ENCODE data around the gene CLPSL2. TPM values are rescaled to one million over a fixed set of nuclear protein-coding genes. Genes with fewer than 3 reads are reported as not detected.

CLPSL2 gene
- total RNA-seq, 6 donors from 2014 or later: not detected

DNA sequence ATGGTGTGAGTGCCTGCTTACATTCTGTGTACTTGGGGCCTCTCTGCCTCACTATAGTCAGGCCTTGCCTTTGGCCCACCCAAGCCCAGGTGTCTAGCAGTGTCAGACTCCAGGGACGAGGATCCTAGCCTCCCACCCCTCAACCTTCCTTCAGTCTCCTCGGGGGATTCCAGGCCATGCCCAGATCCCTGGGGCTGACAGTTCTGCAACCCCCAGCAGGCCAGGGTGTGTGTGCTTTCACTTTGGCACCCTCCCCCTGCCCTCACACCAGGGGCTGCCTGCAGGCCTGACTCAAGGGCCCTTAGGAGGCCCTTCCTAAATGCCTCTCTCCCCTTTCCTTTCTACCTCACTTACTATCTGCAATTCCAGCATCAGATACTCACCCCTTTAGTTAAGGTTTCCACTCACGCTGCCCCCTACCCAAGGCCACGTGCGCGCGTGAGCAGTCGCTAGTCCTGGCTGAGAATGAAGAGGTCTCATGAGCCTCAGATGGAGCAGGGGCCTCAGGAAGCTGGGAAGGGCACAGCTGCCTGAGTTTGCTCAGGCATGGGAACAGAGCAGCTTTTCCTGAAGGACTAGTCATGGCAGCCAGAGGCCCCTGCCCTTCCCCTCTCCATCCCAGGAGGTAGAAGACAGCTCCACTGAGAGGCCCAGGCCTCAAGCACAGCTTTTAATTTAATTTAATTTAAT, 21.6 kb downstream of the CLPSL2 start:
- peak in 1 of 2 donors; percentile 52 for DNase-seq
- ATAC-seq (ENCODE audit: low FRiP score in 2 of 2): peak; percentile 18 to 34
- TF ChIP-seq EP300 (IDR thresholded peaks at IDR 0.05): no peak
- TF ChIP-seq POLR2A (IDR thresholded peaks at IDR 0.05): no peak
- TF ChIP-seq POLR2AphosphoS5 (IDR thresholded peaks at IDR 0.05): no peak
- TF ChIP-seq, protein P1, sequence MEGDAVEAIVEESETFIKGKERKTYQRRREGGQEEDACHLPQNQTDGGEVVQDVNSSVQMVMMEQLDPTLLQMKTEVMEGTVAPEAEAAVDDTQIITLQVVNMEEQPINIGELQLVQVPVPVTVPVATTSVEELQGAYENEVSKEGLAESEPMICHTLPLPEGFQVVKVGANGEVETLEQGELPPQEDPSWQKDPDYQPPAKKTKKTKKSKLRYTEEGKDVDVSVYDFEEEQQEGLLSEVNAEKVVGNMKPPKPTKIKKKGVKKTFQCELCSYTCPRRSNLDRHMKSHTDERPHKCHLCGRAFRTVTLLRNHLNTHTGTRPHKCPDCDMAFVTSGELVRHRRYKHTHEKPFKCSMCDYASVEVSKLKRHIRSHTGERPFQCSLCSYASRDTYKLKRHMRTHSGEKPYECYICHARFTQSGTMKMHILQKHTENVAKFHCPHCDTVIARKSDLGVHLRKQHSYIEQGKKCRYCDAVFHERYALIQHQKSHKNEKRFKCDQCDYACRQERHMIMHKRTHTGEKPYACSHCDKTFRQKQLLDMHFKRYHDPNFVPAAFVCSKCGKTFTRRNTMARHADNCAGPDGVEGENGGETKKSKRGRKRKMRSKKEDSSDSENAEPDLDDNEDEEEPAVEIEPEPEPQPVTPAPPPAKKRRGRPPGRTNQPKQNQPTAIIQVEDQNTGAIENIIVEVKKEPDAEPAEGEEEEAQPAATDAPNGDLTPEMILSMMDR (IDR thresholded peaks at IDR 0.05): no peak
- H3K4me3 ChIP-seq: no peak overlapping the region
- H3K27me3 ChIP-seq: no peaks in the 10 kb centered on the region
- no peaks in the 10 kb centered on the region for H3K4me1 ChIP-seq
- no peaks in the 10 kb centered on the region for H3K36me3 ChIP-seq
- WGBS, 2 donors: 85 to 86% methylated on average over 8 of the region's 8 CpGs
- H3K9me3 ChIP-seq: no peaks in the 10 kb centered on the region
- no peak overlapping the region for H3K27ac ChIP-seq

DNA sequence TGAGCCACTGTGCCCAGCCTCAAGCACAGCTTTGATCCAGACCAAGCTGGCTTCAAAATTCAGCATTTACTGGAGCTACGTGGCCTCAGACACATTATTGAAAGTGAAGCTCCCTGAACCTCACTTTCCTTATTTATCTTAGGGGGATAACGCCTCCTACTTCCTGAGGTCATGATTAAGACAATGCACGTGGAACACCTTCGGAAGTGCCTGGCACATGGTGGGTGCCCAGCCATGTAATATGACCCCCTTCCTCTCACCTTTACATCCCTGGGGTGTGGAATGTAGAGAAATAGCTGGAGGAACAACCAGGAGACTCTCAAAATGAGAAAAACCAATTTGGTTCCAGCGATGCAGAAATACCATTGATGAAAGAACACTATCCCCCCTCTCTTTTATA, 22.3 kb downstream of the CLPSL2 start:
- H3K9me3 ChIP-seq: no peaks in the 10 kb centered on the region
- DNase-seq (no peak), ATAC-seq (ENCODE audit: low FRiP score in 2 of 2) (no peak)
- TF ChIP-seq POLR2AphosphoS5 (IDR thresholded peaks at IDR 0.05) (no peak), POLR2A (IDR thresholded peaks at IDR 0.05) (no peak), EP300 (IDR thresholded peaks at IDR 0.05) (no peak)
- TF ChIP-seq, protein P1 (IDR thresholded peaks at IDR 0.05): no peak
- H3K4me3 ChIP-seq: no peak overlapping the region
- no peaks in the 10 kb centered on the region for H3K36me3 ChIP-seq
- 68 to 71% methylated on average over 5 of the region's 5 CpGs for WGBS, 2 donors
- no peaks in the 10 kb centered on the region for H3K4me1 ChIP-seq
- no peaks in the 10 kb centered on the region for H3K27me3 ChIP-seq
- no peak overlapping the region for H3K27ac ChIP-seq

DNA sequence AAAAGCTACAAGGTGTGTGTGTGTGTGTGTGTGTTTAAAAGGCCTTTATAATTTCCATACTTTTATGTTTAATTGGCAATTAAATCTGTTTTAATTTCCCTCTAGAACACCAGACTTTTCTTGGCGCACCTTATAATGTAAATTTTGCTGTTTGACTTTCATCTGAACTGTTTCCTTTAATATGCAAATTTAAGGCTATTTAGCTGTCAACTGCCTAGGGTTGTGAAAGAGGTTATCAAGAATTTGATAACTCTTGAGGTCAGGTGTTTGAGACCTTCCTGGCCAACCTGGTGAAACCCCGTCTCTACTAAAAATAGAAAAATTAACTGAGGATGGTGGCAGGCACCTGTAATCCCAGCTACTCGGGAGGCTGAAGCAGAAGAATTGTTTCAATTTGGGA, 24.8 kb downstream of the CLPSL2 start:
- ATAC-seq (ENCODE audit: low FRiP score in 2 of 2): no peak
- Histone ChIP-seq H3K4me1 (peaks cover 0 to 9% (median 5%) of the 10 kb centered on the region in 4 donors), H3K27me3 (peaks cover 0 to 3% (median 0%) of the 10 kb centered on the region in 4 donors), H3K27ac (no peak overlapping the region), H3K4me3 (no peak overlapping the region), H3K9me3 (no peaks in the 10 kb centered on the region), H3K36me3 (no peaks in the 10 kb centered on the region)
- no peak for DNase-seq
- no peak for TF ChIP-seq POLR2A (IDR thresholded peaks at IDR 0.05)
- no peak for TF ChIP-seq POLR2AphosphoS5 (IDR thresholded peaks at IDR 0.05)
- no peak for TF ChIP-seq EP300 (IDR thresholded peaks at IDR 0.05)
- TF ChIP-seq, protein P1 (IDR thresholded peaks at IDR 0.05): no peak
- WGBS, 2 donors: 71 to 84% methylated on average over 3 of the region's 3 CpGs

DNA sequence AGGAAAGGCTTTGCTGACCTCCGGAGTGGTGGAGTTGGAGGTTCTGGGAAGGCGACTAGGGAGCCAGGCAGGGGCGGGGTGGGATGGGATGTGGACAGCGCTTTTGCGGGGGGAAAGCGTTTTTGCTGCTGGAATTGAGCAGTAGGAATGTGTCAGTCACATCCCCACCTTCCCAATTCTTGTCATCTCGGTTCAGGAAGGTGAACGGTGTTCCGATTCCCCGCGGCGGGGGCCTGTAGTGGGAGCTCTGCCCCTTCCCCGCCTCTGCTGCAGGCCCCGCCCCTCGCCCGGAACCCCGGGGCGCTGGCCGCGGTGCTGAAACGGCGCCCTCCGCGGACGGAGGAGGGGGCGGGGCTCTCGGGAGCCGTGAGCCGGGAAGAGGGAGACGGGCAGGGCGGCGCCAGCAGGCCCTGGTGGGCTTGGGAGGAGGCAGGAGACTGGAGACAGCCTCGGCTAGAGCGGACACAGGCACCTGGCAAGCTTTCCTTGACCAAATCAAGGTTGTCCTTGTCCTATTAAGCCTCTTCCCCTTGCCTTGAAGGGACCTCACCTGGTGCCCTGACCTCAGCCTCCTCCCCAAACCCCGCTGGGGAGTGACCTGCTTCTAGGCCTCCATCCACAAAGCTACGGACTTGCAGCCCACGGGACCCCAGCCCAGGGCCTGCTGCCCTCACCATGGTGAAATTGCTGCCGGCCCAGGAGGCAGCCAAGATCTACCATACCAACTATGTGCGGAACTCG, 28.8 kb downstream of the CLPSL2 start, which contains the start of gene LHFPL5:
Gene LHFPL5, plus strand, starts transcription at position 357 of the 741 bp plus-strand sequence. Its CDS starts 319 bp downstream, at position 676.
- Histone ChIP-seq H3K4me3 (peak within 1 kb of the TSS in 2 of 4 donors; percentile 11 to 18), H3K9me3 (no peaks in the 10 kb centered on the region), H3K36me3 (no peaks in the 10 kb centered on the region), H3K27ac (no peak within 1 kb of the TSS), H3K27me3 (peaks cover 0 to 3% (median 0%) of the 10 kb centered on the region in 4 donors), H3K4me1 (peaks cover 0 to 9% (median 5%) of the 10 kb centered on the region in 4 donors)
- no peak for TF ChIP-seq POLR2AphosphoS5 (IDR thresholded peaks at IDR 0.05)
- peak; percentile 35 to 91 for DNase-seq
- WGBS, 2 donors: 15 to 27% methylated on average over 25 to 29 of the region's 40 CpGs
- peak; percentile 77 to 84 for ATAC-seq (ENCODE audit: low FRiP score in 2 of 2)

DNA sequence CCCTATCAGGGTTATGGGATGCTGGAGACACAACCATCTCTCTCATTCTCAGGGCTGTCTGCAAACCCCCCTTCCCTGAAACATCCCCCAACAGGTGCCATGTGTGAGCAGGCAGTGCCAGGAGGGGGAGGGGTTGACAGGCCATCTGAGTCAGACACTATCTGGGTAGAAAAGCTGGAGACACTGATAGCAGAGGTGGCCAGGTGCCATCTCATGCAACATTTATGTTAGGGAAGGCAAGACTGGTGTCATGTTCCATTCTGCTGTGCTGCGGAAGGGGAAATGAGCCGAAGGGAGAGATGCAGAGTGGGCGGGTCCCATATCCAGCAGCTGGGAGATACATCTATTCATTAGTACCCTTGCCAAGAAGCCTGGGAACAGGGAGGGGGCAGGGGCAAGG, 32.3 kb downstream of the CLPSL2 start:
- WGBS, 2 donors: 46 to 71% methylated on average over 3 of the region's 3 CpGs
- Histone ChIP-seq H3K4me1 (peaks cover 0 to 9% (median 5%) of the 10 kb centered on the region in 4 donors), H3K27me3 (peaks cover 0 to 3% (median 0%) of the 10 kb centered on the region in 4 donors), H3K4me3 (no peak overlapping the region), H3K36me3 (no peaks in the 10 kb centered on the region), H3K27ac (no peak overlapping the region), H3K9me3 (no peaks in the 10 kb centered on the region)
- ATAC-seq (ENCODE audit: low FRiP score in 2 of 2) (no peak), DNase-seq (no peak)
- TF ChIP-seq EP300 (IDR thresholded peaks at IDR 0.05) (no peak), POLR2A (IDR thresholded peaks at IDR 0.05) (no peak), POLR2AphosphoS5 (IDR thresholded peaks at IDR 0.05) (no peak)
- TF ChIP-seq, protein P1 (IDR thresholded peaks at IDR 0.05): no peak
